GM18520 (cell line): ENCODE measurements around the gene OR2T1.
"Not testable (repeated sequence)": the region's sequence is repeated elsewhere in the genome, so short reads cannot be mapped to it uniquely, and the experiment has no call there.

Source experiments
- ATAC-seq: cut with Tn5 transposase; IDR thresholded peaks from one replicate; pipeline ENCODE4 v1.9.1; 2021; ENCODE audit not compliant: unreplicated experiment

Gene OR2T1

DNA sequence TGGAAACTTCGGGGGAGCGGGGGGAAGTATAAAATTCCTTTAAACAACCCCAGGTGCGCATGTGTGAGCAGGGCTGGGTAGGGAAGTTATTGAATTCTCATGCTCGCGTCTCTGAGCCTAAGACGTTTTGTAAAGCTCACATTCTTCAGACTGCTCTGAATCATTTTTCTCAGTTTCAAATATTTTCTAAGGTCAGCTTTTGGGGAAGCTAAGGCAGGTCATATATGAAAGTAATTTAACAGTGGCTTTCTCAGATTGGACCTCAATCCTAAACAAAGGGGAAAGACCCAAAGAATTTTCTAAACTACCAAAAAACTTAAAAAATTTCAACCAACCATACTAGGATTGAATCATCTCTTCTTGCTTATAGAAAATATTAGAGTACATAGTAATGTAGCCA is 32.1 kb downstream of the OR2T1 start:
- peak; percentile 25 for ATAC-seq

DNA sequence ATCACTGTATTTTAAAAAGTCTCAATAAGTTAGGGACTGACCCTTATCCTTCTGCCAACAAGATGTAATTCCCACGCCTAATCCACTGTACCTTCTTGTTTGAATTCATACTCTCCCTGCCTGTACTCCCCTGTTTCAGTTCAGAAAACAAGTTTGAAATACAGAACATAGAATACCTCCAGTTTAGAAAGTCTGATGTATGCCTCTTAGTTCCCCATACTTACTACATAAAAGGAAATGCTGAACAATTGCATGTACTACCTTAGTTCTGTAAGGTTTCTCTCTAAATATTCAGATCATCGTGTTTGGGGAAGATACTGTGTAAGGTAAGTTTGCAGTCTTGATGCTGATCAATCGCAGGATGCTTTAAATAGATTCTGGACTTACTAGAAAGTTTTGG is 33.5 kb downstream of the OR2T1 start:
- peak; percentile 35 for ATAC-seq

DNA sequence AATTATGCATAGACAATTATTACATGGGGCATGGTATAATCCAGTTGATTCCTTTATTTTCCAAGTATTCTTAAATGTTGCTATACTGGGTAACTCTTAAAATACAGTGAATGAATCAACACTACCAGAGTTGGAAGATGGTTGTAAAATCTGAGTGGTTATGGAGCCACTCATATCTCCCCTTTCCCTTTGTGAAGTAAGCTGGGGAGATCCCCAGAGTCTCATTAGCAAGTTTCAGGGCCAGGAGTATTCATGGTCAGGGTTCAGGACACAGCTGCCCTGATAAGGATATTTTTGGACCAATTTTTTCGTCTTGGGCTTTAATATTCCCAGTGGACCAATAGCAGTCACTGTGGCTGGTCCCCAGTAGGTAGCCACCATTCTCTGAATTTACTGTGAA is 35.8 kb downstream of the OR2T1 start:
- ATAC-seq: not testable (repeated sequence)

DNA sequence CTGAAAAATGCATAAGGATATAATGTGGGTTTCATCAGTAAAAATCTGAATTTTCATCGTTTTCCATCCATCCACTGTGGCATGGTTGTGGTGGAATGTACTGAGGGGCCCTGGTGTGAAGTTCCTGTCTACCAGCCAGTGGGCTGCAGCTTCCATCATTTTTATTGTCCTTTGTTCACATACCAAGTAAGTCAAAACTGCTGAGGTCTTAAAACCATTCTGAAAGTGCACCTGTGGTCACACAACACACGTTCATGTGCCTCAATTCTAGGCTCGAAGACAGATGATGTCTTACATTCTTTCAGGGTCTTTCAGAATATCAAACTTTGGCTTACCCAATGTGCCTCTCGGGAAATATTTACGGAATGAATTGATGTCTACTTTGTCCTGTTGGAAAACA is 36.4 kb downstream of the OR2T1 start:
- ATAC-seq: not testable (repeated sequence)

DNA sequence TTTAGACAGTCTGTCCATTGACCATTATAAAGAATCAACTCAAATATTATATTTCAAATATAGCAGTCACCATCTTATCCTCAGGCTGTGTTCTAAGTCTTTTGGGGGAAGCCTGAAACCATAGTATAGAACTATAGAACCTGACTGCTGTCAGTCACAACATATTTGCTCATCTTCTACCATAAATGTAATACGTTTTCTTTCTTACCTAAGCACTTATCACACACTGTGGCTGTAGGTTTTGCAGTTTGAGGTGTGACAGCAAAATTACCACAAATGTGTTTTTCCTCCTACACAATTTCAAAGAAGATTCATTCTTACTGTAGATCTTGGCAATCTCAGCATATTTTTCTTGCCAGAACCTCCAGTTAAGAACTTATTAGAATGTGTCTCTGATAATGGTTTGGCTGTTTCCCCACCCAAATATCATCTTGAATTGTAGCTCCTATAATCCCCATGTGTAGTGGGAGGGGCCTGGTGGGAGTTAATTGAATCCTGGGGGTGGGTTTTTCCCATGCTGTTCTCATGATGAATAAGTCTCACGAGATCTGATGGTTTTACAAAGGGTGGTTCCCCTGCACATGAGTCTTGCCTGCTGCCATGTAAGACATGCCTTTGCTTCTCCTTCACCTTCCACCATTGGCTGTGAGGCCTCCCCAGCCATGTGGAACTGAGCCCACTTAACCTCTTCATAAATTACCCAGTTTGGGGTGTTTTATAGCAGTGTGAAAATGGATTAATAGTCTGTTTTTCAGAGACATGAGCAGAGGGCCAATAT is 39.8 kb downstream of the OR2T1 start:
- not testable (repeated sequence) for ATAC-seq

DNA sequence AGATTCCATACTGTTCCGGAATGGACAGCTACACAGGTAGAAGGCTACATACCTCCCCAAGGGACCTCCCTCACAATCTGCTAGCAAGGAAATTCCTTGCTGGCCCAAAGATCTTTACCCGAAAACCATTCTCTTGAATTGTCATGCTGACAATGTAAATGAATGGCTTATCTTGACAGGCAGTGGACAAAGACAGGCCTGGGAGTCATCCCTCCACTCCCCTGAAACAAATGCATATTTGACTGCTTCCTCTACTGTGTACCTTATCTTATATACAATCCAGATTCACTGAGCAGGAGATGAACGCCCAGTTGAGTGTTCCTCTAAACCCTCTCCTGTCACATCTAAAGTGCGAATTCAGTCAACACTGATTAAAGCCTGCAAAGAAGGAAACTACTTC is 41.8 kb downstream of the OR2T1 start:
- not testable (repeated sequence) for ATAC-seq

DNA sequence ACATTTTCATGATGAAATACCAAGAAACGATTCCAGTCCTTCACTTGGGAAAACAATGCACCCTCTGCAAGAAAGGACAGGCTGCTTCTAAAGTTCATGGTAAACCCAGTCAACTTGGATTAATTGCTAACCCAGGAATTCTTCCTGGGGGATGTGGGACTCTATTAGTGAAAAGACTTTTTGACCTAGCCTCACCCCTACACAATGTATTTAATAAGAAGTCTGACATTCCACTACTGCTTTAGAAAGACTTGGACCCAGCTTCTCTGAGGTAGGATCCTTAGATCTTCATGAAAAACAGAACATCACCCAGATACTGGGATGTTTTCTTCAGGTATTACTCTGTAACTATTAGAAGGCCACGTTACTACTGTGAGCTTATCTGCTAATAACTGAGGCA is 42.6 kb downstream of the OR2T1 start, which contains the start of gene OR2T2:
OR2T2 (plus strand) TSS at position 239 of the 400 bp plus-strand sequence. CDS start 7,161 bp downstream, outside the sequence.
- not testable (repeated sequence) for ATAC-seq

DNA sequence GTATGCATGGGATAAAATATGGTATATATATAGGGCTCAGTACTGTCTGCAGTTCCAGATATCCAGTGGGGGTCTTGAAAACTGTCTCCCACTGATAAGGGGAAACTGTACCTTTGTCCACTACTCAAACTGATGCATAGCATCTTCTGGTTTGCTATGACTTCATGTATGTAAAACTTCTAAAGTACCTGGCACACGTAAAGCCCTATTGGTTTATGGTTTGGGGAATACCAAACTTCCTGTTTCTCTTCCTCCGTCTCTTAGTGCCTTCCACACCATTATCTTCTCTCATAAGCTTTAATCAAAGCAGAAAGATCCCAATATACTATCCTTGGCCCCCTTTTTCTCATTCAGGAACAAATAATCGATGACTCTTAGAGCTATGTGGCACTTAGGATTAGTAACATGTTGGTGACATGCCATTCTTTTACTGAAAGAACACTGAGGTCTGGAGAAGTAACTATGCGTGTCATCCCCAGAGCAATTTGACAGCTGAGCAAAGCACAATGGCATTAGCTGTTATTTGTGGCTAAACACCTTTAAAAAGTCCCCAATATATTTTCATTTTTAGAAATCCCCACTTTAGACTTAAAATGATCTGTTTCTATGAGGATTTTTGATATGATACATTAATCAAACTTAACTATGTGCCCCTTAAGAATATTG is 45.7 kb downstream of the OR2T1 start:
- peak; percentile 40 for ATAC-seq

DNA sequence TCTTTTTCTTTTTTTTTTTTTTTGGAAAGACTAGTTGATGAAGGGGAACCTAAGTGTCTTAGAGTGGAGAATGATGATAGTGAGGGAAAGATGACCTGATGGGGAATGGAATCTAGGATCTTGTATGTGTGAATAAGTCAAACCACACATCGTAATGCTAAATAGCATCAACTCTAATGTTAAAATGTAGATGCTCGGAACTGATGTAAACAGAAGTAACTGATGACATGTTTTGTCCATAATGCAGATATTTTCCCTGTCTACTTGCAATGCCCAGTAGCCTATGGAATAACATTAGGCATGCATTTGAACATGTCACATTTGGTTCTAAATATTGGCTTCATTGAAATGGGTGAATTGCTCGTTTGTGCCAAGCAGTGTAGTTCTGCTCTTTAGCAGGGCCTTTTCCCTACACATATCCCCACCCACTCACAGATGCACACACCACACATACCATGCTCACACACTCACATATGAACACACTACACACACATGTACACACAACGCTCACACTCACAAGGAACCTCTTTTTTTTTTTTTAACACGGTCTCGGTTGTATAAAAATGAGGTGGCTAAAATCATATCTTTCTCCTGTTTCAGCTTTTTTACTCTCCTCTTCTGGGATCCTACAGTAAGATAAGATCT is 47.1 kb downstream of the OR2T1 start:
- not testable (repeated sequence) for ATAC-seq

DNA sequence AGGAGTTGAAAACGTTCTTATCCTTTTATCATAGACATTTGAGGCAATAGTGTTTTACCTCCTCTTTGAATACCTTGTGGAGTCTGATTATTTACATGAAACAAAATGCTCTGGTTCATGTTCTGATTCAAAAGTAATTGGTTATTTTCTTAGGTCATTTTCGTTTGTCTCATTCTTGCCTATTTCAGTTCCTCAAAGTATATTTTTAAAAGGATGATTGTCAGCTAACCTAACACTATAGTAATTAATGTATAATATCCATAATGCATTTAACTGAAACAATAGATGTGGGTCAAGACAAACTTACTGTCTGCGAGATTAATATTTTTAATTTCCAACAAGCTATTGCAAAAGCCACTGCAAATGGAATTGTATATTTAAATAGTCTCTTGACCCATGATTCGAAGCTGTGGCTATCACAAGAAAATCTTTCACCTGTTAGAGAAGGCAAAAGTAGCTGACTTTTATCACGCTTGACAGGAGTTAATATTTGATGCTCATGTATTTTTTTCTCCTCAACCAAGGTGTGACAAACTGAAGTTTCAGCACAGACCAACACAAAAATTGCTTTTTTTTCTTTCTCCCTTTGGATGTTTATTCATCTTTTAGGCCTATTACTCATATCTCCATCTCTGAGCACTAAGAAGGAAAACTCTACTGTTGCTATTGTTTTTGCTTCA is 47.8 kb downstream of the OR2T1 start:
- peak; percentile 38 for ATAC-seq

DNA sequence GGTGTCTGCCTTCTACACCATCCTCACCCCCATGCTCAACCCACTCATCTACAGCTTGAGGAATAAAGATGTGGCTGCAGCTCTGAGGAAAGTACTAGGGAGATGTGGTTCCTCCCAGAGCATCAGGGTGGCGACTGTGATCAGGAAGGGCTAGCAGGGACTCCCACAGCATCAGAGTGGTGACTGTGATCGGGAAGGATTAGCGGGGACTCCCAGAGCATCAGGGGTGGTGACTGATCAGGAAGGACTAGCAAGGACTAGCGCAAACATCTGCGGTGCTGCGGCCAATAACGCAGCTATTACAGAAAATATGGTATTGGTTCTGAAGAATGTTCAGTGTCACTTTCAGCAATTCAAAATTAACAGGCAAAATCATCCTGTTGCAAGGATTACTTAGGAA is 50.8 kb downstream of the OR2T1 start:
- ATAC-seq: not testable (repeated sequence)

DNA sequence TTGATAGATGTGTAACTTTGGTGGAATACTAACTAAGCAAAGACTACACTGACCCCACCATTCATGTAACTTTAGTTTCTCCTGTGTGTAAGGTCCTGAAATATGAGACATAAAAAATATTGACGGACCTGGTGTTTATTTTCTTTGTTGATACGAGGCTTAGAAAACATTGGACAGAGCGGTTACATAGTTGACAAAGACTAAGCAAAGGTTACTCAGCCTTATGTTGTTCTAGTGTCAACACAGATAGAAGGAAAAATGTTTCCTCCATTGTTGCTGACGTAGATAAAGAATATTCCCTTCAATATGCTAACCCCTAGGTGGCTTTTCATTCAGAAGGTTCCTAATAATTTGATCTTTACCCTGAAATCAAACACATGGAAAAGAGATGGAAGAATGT is 52.2 kb downstream of the OR2T1 start:
- ATAC-seq: not testable (repeated sequence)

DNA sequence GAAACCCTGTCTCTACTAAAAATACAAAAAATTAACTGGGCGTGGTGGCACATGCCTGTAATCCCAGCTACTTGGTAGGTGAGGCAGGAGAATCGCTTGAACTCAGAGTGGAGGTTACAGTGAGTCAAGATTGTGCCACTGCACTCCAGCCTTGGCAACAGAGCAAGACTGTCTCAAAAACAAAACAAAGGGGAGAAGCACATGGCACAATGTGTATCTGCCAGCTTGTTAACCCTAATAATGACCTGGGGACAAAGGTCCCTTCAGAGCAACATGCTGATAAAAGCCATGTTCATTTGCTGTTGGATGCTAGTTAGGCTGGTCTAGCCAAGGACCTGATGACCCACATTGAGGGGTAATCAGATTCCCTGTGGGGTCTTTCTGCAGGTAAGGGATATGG is 53.8 kb downstream of the OR2T1 start:
- not testable (repeated sequence) for ATAC-seq
